Panc1 (cell line): ENCODE data around the gene SLC25A14.
"Not testable (repeated sequence)": the region's sequence is repeated elsewhere in the genome, so short reads cannot be mapped to it uniquely, and the experiment has no call there.

Source experiments
- CTCF ChIP-seq: fragments of 450-650 bp; IDR thresholded peaks from 2 replicates; pipeline ENCODE4 v1.5.1; 2017; ENCODE audit warnings: mild to moderate bottlenecking
- POLR2AphosphoS5 ChIP-seq: IDR thresholded peaks from 2 replicates; pipeline ENCODE4 v1.6.1; 2012; ENCODE audit warnings: mild to moderate bottlenecking, low read depth, low read length, moderate library complexity
- REST ChIP-seq, 2 experiments: IDR thresholded peaks; 2 replicates each; pipeline ENCODE4 v1.6.1; 2011 to 2012; ENCODE audit warnings: low read depth in 2 of 2, control low read depth in 1 of 2, low read length in 1 of 2, mild to moderate bottlenecking in 1 of 2, moderate library complexity in 1 of 2; ENCODE audit not compliant: insufficient read depth in 1 of 2
- SIN3A ChIP-seq: IDR thresholded peaks from 2 replicates; pipeline ENCODE4 v1.6.1; 2012; ENCODE audit warnings: low read depth, mild to moderate bottlenecking, low read length, moderate library complexity, borderline replicate concordance; ENCODE audit not compliant: insufficient read depth

GRCh38 chrX:130352050-130352449, 12.3 kb downstream of the SLC25A14 start:
- not testable (repeated sequence) for TF ChIP-seq CTCF; REST (IDR thresholded peaks at IDR 0.05; ENCODE audit: insufficient read depth in 1 of 2, low read depth in 2 of 2, low read length in 1 of 2); SIN3A; POLR2AphosphoS5
